Measurements from ENCODE around the gene ZMYND15. TPM values are rescaled to one million over a fixed set of nuclear protein-coding genes. Genes with fewer than 3 reads are reported as not detected.
"Not testable (repeated sequence)": the region's sequence is repeated elsewhere in the genome, so short reads cannot be mapped to it uniquely, and the experiment has no call there.

Gene ZMYND15, protein sequence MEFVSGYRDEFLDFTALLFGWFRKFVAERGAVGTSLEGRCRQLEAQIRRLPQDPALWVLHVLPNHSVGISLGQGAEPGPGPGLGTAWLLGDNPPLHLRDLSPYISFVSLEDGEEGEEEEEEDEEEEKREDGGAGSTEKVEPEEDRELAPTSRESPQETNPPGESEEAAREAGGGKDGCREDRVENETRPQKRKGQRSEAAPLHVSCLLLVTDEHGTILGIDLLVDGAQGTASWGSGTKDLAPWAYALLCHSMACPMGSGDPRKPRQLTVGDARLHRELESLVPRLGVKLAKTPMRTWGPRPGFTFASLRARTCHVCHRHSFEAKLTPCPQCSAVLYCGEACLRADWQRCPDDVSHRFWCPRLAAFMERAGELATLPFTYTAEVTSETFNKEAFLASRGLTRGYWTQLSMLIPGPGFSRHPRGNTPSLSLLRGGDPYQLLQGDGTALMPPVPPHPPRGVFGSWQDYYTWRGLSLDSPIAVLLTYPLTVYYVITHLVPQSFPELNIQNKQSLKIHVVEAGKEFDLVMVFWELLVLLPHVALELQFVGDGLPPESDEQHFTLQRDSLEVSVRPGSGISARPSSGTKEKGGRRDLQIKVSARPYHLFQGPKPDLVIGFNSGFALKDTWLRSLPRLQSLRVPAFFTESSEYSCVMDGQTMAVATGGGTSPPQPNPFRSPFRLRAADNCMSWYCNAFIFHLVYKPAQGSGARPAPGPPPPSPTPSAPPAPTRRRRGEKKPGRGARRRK
- total RNA-seq: 1.3 TPM

DNA sequence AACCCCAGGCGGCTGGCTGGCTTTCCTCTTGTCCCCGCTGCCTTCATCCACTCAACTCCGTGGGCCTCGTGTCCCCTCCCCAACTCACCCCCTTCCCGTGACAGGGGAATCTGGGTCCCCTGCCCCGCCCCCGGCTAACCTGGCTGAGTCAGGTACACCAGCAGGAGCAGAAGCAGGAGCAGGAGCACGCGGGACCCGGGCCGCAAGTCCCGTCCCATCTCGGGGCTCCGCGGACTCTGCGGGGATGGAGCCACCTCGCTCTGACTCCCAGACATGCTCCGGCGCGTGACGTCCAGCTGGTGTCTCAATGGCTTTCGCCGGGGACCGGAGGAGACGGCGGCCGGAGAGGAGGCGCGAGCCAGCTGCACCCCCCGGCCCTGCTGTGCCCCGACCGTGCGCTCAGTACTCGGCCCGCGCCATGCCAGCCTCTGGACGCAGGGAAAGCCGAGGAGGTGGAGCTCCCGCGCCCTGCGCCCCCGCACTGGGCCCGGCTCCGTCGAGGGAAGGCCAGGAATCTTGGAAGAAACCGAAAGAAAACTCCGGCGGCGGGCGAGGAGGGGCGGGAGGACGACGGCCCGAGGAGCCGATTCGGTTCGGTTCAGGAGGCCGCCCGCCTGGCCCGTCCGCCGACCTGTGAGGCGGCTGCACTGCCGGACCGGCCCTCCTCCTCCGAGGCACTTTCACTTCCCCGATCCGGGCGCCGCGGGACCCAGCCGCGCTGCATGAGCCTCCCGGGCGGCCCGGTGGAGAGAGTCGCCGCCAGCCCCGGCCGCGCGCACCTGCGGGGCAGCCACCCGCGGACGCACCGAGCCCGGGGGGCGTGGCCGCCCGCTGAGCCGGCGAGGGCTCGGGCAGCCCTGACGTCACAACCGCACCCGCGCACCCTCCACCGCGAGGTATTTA, at the start of gene ZMYND15, which contains the start of gene CXCL16:
Gene ZMYND15, plus strand, starts transcription at position 712 of the 903 bp plus-strand sequence. CDS start 716 bp downstream, outside the sequence.
Gene CXCL16, minus strand, starts transcription at position 807 of the 903 bp plus-strand sequence. Its CDS starts 589 bp downstream, at position 218.
- peak within 1 kb of the TSS; percentile 60 for H3K4me3 ChIP-seq (ENCODE audit: low read length)
- peaks cover 46% of the 10 kb centered on the region for H3K4me1 ChIP-seq (ENCODE audit: insufficient read depth, low read length)
- H3K27me3 ChIP-seq (ENCODE audit: insufficient read depth, low read length): peaks cover 19% of the 10 kb centered on the region
- H3K9me3 ChIP-seq (ENCODE audit: low read depth, low read length): no peaks in the 10 kb centered on the region

DNA sequence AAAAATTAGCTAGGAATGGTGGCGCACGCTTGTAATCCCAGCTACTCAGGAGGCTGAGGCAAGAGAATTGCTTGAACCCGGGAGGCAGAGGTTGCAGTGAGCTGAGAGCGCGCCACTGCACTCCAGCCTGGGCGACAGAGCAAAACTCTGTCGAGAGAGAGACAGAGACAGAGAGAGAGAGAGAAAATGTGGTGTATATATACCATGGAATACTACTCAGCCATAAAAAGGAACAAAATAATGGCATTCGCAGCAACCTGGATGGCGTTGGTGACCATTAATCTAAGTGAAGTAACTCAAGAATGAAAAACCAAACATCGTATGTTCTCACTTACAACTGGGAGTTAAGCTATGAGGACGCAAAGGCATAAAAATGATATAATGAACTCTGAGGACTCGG, 49.8 kb upstream of the ZMYND15 start:
- H3K9me3 ChIP-seq (ENCODE audit: low read depth, low read length); H3K4me3 ChIP-seq (ENCODE audit: low read length); H3K27me3 ChIP-seq (ENCODE audit: insufficient read depth, low read length); H3K4me1 ChIP-seq (ENCODE audit: insufficient read depth, low read length): not testable (repeated sequence)

DNA sequence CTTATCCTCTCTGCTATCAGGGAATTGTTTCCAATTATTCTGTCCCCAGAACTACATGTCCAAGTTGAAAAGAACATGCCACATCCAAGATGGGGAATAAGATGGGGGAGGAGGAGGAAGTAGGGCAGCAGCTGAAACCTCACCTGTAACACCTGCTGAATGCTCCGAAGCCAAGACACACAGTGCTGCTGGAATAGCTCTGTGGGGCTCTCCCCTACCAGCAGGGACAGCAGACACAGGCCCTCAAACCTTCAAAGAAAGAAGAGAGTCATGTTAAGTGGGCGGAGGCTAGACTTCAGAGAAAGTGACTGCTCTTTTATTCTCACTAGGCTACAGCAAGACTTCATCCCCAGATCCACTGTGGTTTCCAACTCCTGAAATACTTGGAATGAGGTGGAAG, 48.9 kb upstream of the ZMYND15 start:
- H3K9me3 ChIP-seq (ENCODE audit: low read depth, low read length): no peaks in the 10 kb centered on the region
- H3K27me3 ChIP-seq (ENCODE audit: insufficient read depth, low read length): no peaks in the 10 kb centered on the region
- no peaks in the 10 kb centered on the region for H3K4me1 ChIP-seq (ENCODE audit: insufficient read depth, low read length)
- H3K4me3 ChIP-seq (ENCODE audit: low read length): no peak overlapping the region

DNA sequence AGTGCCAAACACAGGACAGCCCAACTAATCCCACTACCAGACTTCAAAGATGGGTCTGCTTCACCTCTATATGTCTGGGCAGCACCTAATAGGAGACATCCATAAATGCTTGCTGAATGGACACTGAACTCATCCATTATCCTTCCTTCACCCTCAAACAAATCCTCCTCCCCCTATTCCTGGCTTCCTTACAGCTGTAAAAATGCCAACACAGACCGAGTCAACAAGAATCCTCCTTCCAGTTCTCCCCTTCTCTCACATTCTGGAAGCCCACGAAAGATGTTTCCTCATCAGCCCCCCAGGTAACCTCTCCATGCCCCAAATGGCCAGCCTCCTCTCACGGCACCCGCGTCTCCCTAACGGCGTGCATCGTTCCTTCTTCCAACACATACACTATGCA, 47.9 kb upstream of the ZMYND15 start:
- no peak overlapping the region for H3K4me3 ChIP-seq (ENCODE audit: low read length)

DNA sequence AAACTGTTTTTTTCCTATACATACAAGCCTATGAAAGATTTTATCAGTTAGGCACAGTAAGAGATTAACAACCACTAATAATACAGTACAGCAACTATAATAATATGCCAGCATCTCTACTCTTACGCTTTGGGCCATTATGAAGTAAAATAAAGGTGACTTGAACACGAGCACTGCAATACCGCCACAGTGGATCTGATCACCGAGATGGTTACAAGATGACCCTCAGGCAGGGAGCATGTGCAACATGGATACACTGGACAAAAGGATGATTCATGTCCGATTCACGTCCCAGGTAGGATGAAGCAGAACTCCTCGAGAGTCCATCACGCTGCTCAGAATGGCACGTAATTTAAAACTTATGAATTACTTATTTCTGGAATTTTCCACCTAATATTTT, 46.2 kb upstream of the ZMYND15 start:
- H3K4me1 ChIP-seq (ENCODE audit: insufficient read depth, low read length): no peaks in the 10 kb centered on the region
- no peak overlapping the region for H3K4me3 ChIP-seq (ENCODE audit: low read length)
- H3K27me3 ChIP-seq (ENCODE audit: insufficient read depth, low read length): no peaks in the 10 kb centered on the region
- H3K9me3 ChIP-seq (ENCODE audit: low read depth, low read length): no peaks in the 10 kb centered on the region

More for the DNA sequence above, 47.9 kb upstream of the ZMYND15 start:
- Histone ChIP-seq H3K27me3 (ENCODE audit: insufficient read depth, low read length) (no peaks in the 10 kb centered on the region), H3K4me1 (ENCODE audit: insufficient read depth, low read length) (no peaks in the 10 kb centered on the region), H3K9me3 (ENCODE audit: low read depth, low read length) (no peaks in the 10 kb centered on the region)

DNA sequence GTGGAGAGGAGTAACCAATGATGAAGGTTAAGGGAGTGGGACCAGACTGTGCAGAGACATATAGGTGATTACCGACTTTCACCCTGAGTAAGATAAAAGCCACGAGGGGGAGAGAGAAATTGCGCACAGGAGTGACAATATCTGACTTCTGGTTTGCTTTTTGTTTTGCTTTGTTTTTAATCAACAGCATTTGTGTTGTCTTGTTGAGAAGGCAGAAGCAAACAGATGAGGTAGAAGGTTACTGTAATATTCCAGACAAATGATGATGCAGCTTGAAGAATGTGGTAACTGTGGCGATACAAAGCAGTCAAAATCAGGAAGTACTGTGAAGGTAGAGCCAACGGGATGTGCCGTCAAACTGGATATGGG, 43.2 kb upstream of the ZMYND15 start:
- no peaks in the 10 kb centered on the region for H3K27me3 ChIP-seq (ENCODE audit: insufficient read depth, low read length)
- H3K4me3 ChIP-seq (ENCODE audit: low read length): no peak overlapping the region
- no peaks in the 10 kb centered on the region for H3K4me1 ChIP-seq (ENCODE audit: insufficient read depth, low read length)
- no peaks in the 10 kb centered on the region for H3K9me3 ChIP-seq (ENCODE audit: low read depth, low read length)

DNA sequence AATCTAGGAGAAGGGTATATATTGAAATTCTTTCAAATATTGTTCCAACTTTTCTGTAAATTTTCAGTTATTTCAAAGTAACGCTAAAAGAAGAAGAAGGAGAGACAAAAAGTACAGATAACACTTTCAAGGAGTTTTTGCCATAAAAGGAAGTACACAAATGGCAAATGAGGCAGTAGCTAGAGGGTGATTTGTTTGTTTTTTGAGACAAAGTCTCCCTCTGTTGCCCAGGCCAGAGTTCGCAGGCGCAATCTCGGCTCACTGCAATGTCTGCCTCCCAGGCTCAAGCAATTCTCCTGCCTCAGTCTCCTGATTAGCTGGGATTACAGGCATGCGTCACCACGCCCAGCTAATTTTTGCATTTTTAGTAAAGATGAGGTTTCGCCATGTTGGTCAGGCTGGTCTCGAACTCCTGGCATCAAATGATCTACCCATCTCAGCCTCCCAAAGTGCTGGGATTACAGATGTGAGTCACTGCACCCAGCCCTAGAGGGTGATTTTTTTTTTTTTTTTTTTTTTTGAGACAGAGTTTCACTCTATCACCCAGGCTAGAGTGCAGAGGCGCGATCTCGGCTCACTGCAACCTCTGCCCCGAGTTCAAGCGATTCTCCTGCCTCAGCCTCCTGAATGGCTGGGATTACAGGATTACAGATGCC, 40.1 kb upstream of the ZMYND15 start:
- peaks cover 21% of the 10 kb centered on the region for H3K4me1 ChIP-seq (ENCODE audit: insufficient read depth, low read length)
- not testable (repeated sequence) for H3K4me3 ChIP-seq (ENCODE audit: low read length); H3K9me3 ChIP-seq (ENCODE audit: low read depth, low read length); H3K27me3 ChIP-seq (ENCODE audit: insufficient read depth, low read length)

DNA sequence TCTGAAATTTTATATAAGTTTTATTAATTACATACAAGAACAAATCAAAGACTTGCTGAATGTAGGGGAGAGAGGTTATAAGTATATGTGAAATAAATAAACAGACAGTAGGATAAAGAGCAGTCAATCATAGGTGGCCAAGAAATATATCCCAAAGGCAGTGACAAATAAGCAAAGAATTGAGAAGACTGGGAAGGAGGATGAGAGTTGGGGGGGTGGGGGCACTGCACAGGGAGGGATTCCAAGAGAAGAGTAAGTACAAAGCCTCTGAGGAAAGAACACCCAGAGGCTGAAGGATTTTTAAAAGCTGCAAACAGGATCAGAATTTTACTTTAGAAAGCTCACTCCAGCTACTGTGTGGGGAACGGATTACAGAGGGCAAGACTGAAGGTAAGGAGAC, 38.5 kb upstream of the ZMYND15 start:
- H3K9me3 ChIP-seq (ENCODE audit: low read depth, low read length): no peaks in the 10 kb centered on the region

DNA sequence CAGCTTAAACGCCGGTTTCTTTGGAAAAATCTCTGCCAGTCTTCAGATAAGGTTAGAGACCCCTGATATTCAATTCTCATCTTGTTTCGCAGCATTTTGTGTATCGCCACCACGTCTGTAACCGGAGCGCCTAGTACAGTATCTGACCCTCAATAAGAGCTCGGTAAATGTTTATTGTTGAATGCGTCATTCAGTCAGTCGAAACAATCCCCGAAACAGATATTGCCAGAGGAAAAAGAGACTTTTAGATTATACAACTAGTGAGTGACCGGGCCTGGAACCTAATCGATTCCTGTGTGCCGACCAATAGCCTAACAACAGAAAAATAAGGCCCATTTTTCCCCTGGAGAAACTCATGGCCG, 36.3 kb upstream of the ZMYND15 start:
- H3K9me3 ChIP-seq (ENCODE audit: low read depth, low read length): no peaks in the 10 kb centered on the region
- H3K4me1 ChIP-seq (ENCODE audit: insufficient read depth, low read length): peaks cover 24% of the 10 kb centered on the region
- peak overlapping the region; percentile 81 for H3K4me3 ChIP-seq (ENCODE audit: low read length)
- H3K27me3 ChIP-seq (ENCODE audit: insufficient read depth, low read length): no peaks in the 10 kb centered on the region

More for the DNA sequence above, 38.5 kb upstream of the ZMYND15 start:
- peaks cover 24% of the 10 kb centered on the region for H3K4me1 ChIP-seq (ENCODE audit: insufficient read depth, low read length)
- no peaks in the 10 kb centered on the region for H3K27me3 ChIP-seq (ENCODE audit: insufficient read depth, low read length)
- H3K4me3 ChIP-seq (ENCODE audit: low read length): no peak overlapping the region

DNA sequence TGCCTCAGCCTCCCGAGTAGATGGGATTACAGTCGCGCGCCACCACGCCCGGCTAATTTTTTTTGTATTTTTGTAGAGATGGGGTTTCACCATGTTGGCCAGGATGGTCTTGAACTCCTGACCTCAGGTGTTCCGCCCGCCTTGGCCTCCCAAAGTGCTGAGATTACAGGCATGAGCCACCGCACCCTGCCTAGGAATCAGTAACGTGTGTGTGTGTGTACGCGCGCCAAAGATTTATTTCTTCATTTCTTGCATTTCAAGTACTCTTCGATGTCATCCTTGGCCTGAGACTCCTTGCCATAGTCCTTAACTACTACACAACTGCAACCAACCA, 35.1 kb upstream of the ZMYND15 start:
- Histone ChIP-seq H3K4me3 (ENCODE audit: low read length) (peak overlapping the region; percentile 81), H3K4me1 (ENCODE audit: insufficient read depth, low read length) (peaks cover 27% of the 10 kb centered on the region)
- H3K27me3 ChIP-seq (ENCODE audit: insufficient read depth, low read length); H3K9me3 ChIP-seq (ENCODE audit: low read depth, low read length): not testable (repeated sequence)

DNA sequence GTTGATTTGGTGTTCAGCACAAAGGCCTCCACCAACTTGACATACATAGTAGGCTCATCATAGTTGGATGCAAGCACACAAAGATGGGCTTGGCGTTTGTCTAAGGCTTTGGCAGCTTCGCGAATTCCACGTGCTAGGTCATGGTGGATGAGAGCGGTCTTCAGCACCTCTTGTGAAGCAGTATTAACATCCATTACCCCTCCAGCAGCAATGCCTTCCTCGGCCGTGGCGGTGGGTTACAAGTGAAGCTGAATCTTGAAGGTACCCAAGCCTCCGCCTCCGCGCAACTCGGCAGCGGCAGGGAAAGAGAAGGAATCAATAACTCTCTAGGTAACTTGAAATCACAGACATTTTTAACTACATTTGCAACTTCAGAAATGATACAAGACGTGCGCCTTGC, 34.6 kb upstream of the ZMYND15 start:
- Histone ChIP-seq H3K4me3 (ENCODE audit: low read length) (no peak overlapping the region), H3K27me3 (ENCODE audit: insufficient read depth, low read length) (no peaks in the 10 kb centered on the region), H3K4me1 (ENCODE audit: insufficient read depth, low read length) (peaks cover 31% of the 10 kb centered on the region), H3K9me3 (ENCODE audit: low read depth, low read length) (no peaks in the 10 kb centered on the region)

DNA sequence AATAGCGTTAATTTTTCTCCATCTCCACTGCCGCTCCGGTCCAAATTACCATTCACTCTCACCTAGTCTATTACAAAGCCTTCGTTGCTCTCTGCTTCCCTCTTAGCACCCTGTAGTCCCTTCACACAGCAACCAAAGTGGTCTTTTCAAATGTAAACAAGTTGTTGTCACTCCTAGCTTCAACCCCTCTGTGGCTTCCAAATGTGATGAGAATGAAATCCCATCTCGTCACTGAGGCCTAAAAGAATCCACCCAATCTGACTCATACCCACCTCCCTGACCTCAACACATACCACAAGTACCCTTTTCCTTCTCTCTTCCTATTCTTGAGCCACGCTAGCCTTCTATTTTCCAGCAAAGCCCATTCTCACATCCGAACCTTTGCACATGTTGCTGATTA, 33.5 kb upstream of the ZMYND15 start:
- H3K4me3 ChIP-seq (ENCODE audit: low read length): no peak overlapping the region
- peaks cover 32% of the 10 kb centered on the region for H3K4me1 ChIP-seq (ENCODE audit: insufficient read depth, low read length)
- no peaks in the 10 kb centered on the region for H3K9me3 ChIP-seq (ENCODE audit: low read depth, low read length)
- H3K27me3 ChIP-seq (ENCODE audit: insufficient read depth, low read length): no peaks in the 10 kb centered on the region

DNA sequence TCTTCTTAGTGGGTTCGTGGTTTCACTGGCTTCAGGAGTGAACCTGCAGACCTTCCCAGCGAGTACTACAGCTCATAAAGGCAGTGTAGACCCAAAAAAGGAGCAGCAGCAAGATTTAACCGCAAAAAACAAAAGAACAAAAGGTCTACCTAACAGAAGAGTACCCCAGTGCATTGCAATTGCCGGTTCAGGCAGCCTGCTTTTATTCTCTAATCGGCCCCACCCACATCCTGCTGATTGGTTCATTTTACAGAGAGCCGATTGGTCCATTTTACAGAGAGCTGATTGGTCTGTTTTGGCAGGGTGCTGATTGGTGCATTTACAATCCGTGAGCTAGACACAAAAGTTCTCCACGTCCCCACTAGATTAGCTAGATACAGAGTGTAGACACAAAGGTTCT, 31.2 kb upstream of the ZMYND15 start:
- Histone ChIP-seq H3K4me1 (ENCODE audit: insufficient read depth, low read length) (peaks cover 41% of the 10 kb centered on the region), H3K27me3 (ENCODE audit: insufficient read depth, low read length) (no peaks in the 10 kb centered on the region), H3K4me3 (ENCODE audit: low read length) (no peak overlapping the region), H3K9me3 (ENCODE audit: low read depth, low read length) (no peaks in the 10 kb centered on the region)

DNA sequence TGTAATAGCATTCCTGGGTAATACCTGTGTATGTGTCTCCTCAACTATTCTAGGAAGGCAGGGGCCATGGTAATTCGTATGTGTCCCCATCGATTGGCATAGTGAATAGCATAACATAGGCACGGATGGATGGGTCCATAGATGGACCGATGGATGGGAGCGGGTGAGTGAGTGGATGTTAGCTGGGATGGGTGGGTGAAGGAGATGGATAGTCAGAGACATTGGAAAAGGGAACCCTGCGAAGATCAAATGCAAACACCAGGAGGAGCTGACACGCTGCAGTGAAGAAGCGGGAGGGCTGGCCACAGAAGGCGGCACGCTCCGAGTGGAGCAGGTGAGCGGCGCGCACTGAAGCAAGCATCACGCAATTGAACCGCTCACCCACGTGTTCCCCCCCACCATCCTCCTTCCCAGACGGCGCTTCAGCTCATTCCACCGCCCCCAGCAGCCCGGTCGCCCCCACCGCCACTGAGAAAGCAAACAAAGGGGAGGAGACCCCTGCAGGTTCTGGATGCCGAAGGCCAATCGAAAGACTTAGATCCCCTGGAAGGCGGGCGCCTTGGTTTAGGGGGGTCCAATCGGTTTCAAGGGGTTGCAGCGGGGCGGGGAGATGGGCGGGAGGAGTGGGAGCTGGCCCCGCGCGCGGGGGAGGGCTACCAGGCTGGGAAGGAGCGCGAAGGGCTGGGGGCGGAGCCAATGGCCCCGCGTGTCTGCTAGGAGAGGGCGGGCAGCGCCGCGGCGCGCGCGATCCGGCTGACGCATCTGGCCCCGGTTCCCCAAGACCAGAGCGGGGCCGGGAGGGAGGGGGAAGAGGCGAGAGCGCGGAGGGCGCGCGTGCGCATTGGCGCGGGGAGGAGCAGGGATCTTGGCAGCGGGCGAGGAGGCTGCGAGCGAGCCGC, 29.6 kb upstream of the ZMYND15 start, which contains the start of gene ARRB2:
Gene ARRB2, plus strand, starts transcription at position 839 of the 899 bp plus-strand sequence. CDS start 90 bp downstream, outside the sequence.
- Histone ChIP-seq H3K27me3 (ENCODE audit: insufficient read depth, low read length) (no peaks in the 10 kb centered on the region), H3K4me3 (ENCODE audit: low read length) (peak within 1 kb of the TSS; percentile 93), H3K4me1 (ENCODE audit: insufficient read depth, low read length) (peaks cover 47% of the 10 kb centered on the region), H3K9me3 (ENCODE audit: low read depth, low read length) (no peaks in the 10 kb centered on the region)

Measured in mononuclear cell (primary cell).